NCI-H1417 (cell line): ENCODE data around the gene LGR4.
"Not testable (repeated sequence)": the region's sequence is repeated elsewhere in the genome, so short reads cannot be mapped to it uniquely, and the experiment has no call there.

Experiments used
- DNase-seq, 3 experiments: peaks; one replicate each; lab custom pipeline; 2025; lab: John Stamatoyannopoulos, UW

Gene LGR4, protein sequence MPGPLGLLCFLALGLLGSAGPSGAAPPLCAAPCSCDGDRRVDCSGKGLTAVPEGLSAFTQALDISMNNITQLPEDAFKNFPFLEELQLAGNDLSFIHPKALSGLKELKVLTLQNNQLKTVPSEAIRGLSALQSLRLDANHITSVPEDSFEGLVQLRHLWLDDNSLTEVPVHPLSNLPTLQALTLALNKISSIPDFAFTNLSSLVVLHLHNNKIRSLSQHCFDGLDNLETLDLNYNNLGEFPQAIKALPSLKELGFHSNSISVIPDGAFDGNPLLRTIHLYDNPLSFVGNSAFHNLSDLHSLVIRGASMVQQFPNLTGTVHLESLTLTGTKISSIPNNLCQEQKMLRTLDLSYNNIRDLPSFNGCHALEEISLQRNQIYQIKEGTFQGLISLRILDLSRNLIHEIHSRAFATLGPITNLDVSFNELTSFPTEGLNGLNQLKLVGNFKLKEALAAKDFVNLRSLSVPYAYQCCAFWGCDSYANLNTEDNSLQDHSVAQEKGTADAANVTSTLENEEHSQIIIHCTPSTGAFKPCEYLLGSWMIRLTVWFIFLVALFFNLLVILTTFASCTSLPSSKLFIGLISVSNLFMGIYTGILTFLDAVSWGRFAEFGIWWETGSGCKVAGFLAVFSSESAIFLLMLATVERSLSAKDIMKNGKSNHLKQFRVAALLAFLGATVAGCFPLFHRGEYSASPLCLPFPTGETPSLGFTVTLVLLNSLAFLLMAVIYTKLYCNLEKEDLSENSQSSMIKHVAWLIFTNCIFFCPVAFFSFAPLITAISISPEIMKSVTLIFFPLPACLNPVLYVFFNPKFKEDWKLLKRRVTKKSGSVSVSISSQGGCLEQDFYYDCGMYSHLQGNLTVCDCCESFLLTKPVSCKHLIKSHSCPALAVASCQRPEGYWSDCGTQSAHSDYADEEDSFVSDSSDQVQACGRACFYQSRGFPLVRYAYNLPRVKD

DNA sequence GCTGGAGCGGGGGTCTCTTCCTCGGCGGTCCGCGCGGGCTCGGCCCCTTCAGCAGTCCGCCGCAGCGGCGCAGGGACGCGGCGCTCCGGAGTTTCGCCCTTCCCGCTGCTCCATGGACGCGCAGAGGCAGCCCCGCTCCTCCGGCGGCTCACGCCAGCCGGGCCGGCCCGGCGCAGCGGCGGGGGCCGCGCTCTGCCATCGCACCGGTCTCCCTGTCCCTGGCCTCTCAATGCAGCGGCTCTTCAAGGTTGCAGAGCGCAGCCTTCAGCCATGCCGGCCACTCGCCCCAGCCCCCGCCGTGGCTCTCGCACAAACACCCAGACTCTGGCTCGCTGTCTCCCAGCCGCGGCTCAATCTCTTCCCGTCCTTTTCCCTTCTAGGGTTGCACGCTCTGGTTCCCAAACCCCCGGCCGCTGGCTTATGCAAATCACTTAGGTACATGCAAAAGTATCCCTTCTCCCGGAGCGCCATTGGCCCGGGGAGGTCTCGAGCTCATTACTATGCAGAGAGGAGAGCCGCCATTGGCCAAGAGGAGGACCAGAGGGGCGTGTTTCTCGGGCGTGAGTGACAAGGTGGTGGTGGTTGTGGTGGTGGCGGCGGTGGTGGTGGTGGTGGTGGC, at the start of gene LGR4:
LGR4 (minus strand) TSS at position 393 of the 619 bp plus-strand sequence. CDS start 488 bp downstream, outside the sequence.
- peak; percentile 86 to 95 (median 90) for DNase-seq

DNA sequence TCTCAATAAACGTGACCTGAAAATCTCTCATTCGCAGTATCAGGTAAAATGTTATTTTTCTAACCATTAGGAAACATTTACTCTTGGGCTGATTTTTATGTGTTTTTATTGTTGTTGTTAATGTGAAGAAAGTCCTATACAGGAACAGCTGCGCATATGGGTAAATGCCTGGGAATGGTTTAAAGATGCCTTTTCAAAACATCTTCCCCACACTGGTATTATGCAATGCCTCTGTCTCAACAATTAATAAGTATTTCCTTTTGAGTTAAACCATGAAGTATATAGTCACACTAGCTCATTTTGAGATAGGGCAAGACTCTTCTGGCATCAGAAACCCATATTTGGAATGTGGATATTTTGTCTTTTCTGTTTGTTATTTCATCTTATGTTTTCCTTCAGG, 47.6 kb upstream of the LGR4 start:
- DNase-seq: no peak

- no peak for DNase-seq
Measured at GRCh38 chr11:27518518-27518917, 45.9 kb upstream of the LGR4 start.

DNA sequence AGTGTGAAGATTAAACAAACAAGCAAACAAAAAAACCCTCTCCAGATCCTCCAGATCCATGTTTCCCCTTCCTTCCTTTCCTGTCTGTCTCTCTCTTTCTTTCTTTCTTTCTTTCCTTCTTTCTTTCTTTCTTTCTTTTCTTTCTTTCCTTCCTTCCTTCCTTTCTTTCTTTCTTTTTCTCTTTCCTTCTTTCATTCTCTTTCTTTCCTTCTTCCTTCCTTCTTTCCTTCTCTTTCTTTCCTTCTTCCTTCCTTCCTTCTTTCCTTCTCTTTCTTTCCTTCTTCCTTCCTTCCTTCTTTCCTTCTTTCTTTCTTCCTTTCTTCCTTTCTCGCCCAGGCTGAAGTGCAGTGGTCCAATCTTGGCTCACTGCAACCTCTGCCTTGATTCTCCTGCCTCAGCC, 44.9 kb upstream of the LGR4 start:
- not testable (repeated sequence) for DNase-seq

- DNase-seq: no peak
Measured at GRCh38 chr11:27514558-27514957, 42.0 kb upstream of the LGR4 start.

DNA sequence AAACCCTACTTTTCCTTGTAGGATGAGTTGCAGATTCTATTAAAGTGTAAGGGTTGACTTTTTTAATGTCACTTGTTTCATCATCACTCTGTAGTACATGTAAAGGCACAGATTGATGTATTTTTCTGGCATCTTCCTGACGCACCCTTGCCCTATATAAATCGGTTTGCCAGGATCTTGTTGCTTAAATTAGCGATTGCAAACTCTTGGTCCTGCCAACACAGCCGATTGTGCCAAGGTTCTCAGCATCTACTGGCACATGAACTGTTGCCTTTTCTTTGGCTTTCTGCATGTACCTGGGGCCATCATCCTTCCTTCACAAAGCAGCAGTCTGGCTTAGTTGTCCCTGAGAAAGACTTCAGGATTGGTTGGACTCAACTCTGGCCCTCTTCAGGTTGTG, 41.5 kb upstream of the LGR4 start:
- no peak for DNase-seq

- DNase-seq: no peak
Measured at GRCh38 chr11:27513389-27513788, 40.8 kb upstream of the LGR4 start.

- no peak for DNase-seq
Measured at GRCh38 chr11:27512238-27512637, 39.6 kb upstream of the LGR4 start.

GRCh38 chr11:27509908-27510307, 37.3 kb upstream of the LGR4 start:
- DNase-seq: no peak

DNA sequence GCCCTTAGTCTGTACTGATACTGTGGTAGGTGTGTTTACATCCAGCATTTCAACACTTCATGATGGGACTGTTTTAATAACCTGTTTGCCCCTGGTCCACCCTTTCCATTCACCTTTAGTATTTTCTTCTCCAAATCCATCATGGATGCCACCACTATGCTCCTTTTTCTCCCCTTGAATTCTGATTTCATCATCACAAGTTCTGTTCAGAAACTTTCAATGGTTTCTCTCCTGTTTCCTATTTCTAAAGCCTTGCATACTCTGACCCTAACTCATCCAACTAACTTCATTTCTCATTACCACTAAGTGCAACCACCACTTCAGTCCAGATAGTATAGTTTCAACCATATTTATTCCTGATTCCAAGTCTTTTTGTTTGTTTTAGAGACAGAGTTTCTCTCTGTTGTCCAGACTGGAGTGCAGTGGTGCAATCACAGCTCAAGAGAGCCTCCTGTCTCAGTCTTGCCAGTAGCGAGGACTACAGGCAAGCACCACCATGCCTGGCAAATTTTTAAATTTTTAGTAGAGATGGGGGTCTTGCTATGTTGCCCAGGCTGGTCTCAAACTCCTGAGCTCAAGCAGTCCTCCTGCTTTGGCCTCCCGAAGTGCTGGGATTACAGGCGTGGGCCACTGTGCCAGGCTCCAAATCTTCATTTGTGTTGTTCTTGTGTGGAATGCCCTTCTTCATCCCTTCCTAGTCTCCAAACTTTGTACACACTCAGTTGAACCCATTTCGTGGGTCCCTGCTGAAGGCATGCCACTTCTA, 35.1 kb upstream of the LGR4 start:
- no peak for DNase-seq

DNA sequence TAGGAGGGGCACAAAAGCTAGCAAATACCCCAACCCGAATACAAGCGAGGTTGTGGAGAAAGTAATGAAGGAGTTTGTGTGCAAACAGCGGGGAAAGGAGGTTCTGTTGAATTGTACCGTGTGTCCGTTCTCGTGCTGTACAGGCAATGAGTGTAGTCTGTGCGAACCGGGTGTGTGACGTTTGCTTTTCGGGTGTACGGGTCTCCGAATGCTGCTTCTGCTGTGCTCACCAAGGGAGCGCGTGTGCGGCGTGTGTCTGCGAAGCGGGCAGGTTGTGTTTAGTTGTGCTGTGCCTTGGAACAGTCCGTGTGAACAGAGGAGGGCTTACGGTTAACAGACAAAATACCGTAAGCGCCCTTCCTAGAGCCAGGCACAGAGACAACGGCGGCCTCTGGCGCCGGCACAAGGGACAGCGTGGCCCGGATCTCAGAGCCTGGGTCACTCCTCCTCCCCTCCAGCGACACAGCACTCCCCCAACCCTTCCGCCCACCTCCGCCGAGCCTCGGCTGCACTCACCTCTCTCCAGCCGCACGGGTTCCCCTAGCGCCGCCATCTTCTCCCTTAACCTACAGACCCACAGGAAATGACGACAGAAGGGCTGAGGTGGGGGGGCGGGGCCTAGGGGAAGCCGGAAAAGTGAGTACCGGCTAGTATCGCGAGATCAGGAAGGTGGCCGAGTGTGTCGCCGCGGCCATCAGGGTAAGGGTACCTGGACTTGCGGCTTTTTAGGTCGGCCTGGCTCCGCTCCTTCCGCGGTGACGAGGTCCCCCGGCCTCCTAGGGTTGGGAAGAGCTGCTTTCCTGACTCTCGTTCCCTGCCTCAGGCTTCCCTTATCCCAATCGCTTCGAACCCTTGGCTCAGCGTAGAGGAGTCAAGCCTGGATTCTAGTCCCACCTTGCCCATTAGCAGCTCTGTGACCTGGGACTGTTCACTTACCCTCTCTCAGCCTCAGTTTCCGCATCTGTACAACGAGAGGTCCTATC, 33.9 kb upstream of the LGR4 start, which contains the start of gene LIN7C:
LIN7C (minus strand) TSS at position 570 of the 983 bp plus-strand sequence; CDS start at position 553, 17 bp downstream.
- DNase-seq: peak; percentile 97 to 99 (median 98)

GRCh38 chr11:27505781-27506180, 33.2 kb upstream of the LGR4 start:
- no peak for DNase-seq

DNA sequence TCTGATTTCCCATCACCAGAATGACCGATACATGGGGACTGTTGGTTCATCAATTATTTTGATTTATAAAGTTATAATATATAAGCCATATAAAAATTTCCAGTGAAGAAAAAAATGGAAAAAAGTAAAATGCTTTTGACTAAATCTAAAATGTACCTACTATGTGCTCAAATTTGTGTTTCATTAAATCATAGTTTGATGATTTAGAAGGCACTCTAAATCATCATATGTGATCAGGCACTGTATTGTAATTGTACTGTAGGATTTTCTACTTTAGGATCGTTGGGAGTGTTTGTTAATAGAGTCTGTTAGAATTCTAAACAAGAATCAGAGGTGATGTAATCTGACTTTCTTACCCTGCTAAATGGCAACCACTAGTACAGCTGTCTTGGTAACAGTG, 31.6 kb upstream of the LGR4 start:
- no peak for DNase-seq

DNA sequence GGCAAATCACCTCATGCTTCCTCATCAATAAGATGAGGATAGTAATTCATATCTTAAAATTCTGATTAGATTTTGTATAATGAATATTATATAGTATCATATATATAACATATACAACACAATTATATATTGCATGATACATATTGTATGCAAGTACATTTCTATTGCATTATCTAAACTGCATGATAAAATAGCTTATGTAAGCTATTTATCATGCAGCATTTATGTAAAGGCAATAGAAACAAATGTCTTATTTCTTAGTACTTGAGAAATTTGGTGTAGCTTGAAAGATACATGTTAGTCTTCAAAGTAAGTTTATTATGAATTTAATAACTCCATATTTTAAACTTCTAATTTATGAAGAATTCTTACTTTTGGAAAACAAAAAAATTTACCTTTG, 28.5 kb upstream of the LGR4 start:
- DNase-seq: no peak

DNA sequence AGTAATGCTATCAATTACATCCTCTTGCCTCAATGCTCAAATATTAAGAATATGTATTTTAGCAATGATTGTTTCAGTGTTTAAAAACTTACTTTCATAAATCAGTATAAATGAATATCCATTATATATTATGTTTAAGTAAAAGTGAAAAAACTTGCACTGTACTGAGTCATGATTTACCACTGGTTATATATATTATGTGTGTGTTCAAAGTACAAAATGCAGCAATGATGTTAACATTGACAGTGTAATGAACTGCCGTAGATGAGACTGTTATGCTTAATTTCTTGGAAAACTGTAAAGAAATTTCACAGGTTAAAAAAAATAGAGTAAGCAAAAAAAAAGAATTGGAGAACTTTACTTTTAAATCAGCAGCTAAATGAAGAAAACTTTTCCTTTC, 25.3 kb upstream of the LGR4 start:
- DNase-seq: no peak

- peak in 1 of 3 experiments; percentile 60 for DNase-seq
Measured at GRCh38 chr11:27497284-27497866, 24.8 kb upstream of the LGR4 start.

DNA sequence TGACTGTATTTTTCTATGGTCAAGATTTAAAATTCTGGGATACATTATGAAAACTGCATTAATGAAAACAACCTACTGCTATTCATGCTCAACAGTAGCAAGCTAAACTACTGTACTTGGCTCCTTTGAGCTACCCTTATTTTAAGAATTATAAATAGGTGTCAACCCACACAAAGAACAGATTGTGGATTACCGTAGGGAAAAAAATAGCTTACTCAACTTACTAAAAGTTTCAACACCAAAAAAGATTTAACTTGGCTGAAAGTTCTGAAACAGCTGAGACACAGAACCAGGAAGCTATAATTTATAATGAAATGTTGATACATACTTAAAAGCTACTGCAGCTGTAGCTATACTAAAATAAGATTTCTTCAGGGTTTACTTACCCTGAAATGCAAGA, 23.9 kb upstream of the LGR4 start:
- no peak for DNase-seq

DNA sequence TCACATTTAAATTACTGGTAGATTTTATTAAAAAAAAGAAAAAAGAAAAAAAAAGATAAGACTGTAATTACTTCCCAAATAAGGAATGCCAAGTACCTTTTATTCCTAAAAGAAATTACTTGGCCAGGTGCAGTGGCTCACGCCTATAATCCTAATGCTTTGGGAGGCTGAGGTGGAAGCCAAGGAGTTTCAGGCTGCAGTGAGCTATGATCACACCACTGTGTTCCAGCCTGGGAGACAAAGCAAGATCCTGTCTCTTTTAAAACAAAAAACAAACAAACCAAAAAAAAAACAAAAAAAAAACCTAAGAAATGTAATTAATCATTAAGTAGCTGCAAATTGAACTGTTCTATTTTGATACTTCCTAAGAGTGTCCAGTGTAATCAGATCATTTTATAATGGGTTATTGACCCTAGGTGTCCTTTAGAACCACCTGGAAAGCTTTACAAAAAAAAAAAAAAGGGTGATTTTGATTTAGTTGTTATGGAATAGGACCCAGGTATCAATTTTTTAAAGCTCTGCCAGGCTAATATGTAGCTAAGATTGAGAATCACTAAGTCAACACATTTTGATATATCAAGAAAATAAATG, 23.2 kb upstream of the LGR4 start:
- DNase-seq: peak in 1 of 3 experiments; percentile 64

- DNase-seq: no peak
Measured at GRCh38 chr11:27489092-27489491, 16.5 kb upstream of the LGR4 start.
